ENCODE data around the gene MRPL49.

DNA sequence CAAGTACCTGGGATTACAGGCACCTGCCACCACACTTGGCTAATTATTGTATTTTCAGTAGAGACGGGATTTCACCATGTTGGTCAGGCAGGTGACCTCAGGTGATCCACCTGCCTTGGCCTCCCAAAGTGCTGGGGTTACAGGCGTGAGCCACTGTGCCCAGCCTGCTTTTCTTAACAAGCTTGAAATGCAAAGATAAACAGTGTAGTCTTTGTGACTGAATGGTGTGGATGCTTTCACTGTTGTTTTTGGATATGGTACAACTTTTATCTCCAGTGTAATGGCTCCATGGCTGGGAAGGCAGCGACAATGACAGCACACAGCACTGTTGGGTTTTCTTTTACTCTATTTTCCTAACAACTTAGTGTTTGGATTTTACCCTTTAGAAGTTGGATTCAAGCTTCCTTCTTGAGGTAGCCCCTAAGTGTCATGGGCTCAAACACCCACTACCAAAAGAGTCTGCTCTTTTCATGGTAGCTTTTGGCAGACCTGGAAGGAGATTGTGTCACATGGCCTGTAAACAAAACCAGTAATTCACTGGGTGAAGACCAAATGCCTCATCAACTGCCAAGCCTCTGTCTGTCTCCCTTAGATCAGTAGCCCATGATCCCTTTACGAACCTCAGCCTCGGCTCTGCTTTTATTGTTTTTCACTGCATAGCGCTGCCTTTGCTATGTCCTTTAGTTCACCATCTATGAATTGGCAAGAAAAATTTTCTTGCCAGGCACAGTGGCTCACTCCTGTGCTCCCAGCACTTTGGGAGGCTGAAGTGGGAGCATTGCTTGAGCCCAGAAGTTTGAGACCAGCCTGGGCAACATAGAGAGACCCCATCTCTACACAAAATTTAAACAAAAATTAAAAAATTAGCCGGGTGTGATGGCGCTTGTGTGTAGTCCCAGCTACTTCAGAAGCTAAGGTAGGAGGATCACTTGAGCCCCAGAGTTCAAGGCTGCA, 19.7 kb upstream of the MRPL49 start:
- TF ChIP-seq EZH2 (IDR thresholded peaks at IDR 0.05; ENCODE audit: borderline replicate concordance, low read length): no peak
- TF ChIP-seq, protein P1, sequence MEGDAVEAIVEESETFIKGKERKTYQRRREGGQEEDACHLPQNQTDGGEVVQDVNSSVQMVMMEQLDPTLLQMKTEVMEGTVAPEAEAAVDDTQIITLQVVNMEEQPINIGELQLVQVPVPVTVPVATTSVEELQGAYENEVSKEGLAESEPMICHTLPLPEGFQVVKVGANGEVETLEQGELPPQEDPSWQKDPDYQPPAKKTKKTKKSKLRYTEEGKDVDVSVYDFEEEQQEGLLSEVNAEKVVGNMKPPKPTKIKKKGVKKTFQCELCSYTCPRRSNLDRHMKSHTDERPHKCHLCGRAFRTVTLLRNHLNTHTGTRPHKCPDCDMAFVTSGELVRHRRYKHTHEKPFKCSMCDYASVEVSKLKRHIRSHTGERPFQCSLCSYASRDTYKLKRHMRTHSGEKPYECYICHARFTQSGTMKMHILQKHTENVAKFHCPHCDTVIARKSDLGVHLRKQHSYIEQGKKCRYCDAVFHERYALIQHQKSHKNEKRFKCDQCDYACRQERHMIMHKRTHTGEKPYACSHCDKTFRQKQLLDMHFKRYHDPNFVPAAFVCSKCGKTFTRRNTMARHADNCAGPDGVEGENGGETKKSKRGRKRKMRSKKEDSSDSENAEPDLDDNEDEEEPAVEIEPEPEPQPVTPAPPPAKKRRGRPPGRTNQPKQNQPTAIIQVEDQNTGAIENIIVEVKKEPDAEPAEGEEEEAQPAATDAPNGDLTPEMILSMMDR (conservative IDR thresholded peaks at IDR 0.05 in 1 of 2, IDR thresholded peaks at IDR 0.05 in 1 of 2; ENCODE audit: extremely low read depth in 1 of 2, insufficient read depth in 1 of 2, low read depth in 1 of 2, low read length in 2 of 2): no peak
